Kidney capillary endothelial cell (primary cell): ENCODE measurements around the gene ACTG2.
"Not testable (repeated sequence)": the region's sequence is repeated elsewhere in the genome, so short reads cannot be mapped to it uniquely, and the experiment has no call there.

Source experiments
- DNase-seq: peaks from one replicate; pipeline ENCODE4 v3.0.0-alpha.2; 2018; ENCODE audit warnings: low spot score

ACTG2 gene

DNA sequence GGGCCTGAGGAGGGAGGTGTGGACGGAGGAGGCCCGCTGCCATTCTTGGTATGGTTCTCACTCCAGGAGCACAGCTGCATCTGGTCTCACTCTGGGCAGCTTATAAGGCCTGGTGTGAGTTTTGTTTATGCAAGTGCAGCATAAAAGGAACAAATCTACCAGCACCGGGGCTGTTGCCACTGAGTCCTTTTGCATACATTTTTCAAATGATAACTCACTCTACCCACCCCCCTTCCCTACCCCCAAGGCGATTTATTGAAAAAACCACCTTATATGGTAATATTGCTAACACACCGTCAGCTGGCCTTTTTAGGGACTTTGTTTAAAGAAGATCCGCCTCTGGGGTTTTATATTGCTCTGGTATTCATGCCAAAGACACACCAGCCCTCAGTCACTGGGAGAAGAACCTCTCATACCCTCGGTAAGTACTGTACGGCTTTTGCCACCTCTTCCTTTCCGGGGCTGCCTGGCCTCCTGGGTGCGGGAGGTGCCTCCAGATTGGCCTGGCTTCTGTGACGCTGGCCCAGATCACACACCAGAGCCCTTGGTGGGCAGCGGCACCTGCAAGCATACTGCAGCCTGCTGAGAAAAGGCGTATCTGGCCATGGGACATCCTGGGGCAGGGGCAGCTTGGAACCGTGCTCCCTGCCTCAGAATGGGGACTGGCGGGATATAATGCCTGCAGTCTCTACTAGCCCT lies at the start of gene ACTG2:
ACTG2 (plus strand) TSS at position 378 of the 699 bp plus-strand sequence. CDS start 8,304 bp downstream, outside the sequence.
- DNase-seq = no peak

DNA sequence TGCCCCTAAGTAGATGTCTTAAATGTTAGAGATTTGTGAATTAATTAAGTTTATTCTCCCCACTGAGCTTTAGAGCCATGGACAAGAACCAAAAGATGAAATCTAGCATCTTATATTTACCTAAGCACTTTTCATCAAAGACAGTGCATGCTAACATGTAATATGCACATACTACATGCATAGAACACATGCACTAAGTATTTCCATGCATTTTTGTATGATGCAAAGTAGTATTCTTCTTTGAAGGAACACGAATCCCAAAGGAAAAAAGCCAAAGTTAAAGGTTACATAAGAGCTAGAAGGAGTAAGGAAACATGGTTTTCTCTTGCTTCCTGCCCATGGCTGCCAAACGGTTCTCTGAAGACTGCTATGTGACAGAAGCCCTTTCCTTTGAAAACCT lies 48.7 kb upstream of the ACTG2 start:
- no peak for DNase-seq

DNA sequence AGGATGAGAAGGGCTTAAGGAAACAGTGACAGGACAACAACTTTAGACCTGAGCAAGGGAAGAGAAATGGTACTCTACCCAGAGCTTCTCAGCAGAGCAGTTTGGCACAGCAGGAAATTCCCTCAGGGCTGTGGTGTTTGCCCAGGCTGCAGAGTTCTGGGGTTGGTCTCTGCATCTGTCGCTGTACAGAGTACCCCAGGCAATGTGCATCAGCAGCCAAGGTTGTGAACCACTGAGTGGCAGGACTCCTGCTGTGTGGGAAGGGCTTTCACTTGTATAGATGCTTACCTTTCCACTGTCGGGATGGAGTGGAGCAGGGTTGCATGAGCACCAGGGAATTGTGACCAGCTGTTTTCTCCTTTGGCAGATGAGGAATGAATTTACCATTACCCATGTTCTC lies 42.8 kb upstream of the ACTG2 start:
- no peak for DNase-seq

- DNase-seq = no peak
Observed at GRCh38 chr2:73851274-73851673, 41.5 kb upstream of the ACTG2 start.

DNA sequence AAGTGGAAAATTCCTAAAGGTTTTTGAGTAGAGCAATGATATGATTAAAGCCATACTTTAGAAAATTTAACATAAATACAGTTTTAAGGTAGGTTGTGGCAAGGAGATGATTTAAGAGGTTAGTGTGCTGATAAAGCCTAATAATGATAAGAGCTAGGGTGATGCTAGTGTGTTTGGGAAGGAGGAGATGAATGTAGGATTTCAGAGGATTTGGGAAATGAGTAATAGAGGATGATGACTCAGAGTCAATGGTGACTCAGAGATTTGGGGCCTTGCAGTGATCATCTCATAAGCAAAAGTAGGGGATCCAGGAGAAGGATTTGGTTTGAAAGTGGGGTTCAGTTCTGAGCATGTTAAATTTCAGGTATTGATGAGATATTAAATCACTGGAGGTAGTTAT lies 40.8 kb upstream of the ACTG2 start:
- peak; percentile 73 for DNase-seq

DNA sequence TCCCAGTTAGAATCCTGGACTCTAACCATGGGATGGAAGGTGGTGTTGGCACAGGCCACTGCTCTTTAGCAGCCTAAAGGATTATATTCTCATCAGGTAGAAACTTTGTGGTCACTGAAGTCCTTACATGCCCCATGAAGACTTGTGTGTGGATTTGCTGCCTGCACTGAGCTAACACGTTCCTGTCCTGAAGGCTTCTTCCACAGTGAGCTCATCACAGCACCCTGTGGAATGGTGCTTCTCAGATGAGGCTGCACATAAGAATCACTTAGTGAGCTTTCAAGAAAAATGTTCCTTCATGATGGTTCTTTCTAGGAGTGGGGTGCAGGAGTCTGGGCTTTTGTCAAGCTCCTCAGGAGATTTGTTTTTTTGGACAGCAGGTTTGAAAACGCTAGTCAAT lies 37.3 kb upstream of the ACTG2 start:
- DNase-seq = no peak

- no peak for DNase-seq
Observed at GRCh38 chr2:73856214-73856613, 36.6 kb upstream of the ACTG2 start.

GRCh38 chr2:73859721-73860586 lies 32.9 kb upstream of the ACTG2 start:
- DNase-seq = peak; percentile 87

DNA sequence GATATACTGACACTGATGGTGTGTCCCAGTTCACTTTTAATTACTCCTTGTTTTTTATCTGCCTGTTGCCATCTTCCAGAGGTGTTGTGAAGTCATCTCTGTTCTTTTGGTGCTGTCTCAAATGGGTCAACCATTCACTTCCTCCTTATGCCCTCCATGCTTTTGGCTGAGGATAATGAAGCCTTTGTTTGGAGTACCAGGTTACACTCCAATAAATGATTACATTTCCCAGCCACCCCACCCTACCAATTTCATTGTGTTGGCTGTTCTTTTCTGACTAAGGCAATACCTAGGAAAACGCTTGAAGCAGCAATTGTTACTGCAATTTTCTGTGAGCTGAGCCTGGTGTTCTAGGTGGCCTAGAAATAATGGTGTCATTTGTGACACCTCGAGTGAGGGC lies 29.8 kb upstream of the ACTG2 start:
- no peak for DNase-seq

DNA sequence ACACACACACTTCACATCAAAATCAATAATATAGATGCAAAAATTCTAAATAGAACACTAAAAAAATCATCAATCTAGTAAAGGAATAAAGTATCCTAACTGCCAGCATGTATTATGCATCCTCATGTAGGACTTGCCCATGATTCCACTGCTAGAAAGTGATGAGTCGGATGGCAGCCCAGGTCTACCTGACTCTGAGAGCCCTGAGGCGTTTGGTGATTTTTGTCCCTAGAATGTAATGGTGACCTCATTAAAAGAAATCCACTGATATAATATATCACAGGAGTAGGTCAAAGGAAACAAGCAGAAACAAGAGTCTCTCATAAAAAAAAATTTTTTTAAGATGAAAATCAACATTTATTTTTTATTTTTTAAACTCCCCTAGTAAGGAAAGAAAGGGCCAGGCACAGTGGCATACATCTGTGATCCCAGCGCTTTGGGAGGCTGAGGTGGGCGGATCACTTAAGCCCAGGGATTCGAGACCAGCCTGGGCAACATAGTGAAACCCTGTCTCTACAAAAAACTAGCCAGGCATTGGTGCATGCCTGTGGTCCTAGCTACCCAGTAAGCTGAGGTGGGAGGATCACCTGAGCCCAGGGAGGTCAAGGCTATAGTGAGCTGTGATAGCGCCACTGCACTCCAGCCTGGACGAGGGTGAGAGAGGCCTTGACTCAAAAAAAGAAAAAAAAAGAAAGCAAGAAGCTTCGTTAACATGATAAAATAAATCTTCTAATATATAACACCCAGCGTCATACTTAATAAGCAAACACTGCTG lies 24.4 kb upstream of the ACTG2 start:
- DNase-seq = no peak

GRCh38 chr2:73870084-73870483 lies 22.7 kb upstream of the ACTG2 start:
- no peak for DNase-seq

GRCh38 chr2:73877071-73877802 lies 15.6 kb upstream of the ACTG2 start:
- DNase-seq = no peak

- not testable (repeated sequence) for DNase-seq
Observed at GRCh38 chr2:73877984-73878383, 14.8 kb upstream of the ACTG2 start.

GRCh38 chr2:73885406-73885805 lies 7.4 kb upstream of the ACTG2 start:
- no peak for DNase-seq

DNA sequence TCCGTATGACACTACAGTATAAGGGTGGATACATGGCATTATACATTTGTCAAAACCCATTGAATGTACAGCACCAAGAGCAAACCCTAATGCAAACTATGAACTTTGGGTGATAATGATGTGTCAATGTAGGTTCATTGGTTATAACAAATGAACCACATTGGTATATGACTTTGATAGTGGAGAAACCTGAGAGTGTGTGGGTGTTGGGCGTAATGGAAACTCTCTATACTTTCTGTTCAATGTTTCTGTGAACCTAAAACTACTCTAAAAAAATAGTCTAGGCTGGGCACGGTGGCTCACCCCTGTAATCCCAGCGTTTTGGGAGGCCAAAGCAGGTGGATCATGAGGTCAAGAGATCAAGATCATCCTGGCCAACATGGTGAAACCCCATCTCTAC lies 6.5 kb upstream of the ACTG2 start:
- DNase-seq = no peak

- DNase-seq = not testable (repeated sequence)
Observed at GRCh38 chr2:73887596-73888353, 5.0 kb upstream of the ACTG2 start.

- no peak for DNase-seq
Observed at GRCh38 chr2:73888388-73888787, 4.4 kb upstream of the ACTG2 start.

- no peak for DNase-seq
Observed at GRCh38 chr2:73889206-73889605, 3.6 kb upstream of the ACTG2 start.

- DNase-seq = no peak
Observed at GRCh38 chr2:73890301-73891092, 2.3 kb upstream of the ACTG2 start.

DNA sequence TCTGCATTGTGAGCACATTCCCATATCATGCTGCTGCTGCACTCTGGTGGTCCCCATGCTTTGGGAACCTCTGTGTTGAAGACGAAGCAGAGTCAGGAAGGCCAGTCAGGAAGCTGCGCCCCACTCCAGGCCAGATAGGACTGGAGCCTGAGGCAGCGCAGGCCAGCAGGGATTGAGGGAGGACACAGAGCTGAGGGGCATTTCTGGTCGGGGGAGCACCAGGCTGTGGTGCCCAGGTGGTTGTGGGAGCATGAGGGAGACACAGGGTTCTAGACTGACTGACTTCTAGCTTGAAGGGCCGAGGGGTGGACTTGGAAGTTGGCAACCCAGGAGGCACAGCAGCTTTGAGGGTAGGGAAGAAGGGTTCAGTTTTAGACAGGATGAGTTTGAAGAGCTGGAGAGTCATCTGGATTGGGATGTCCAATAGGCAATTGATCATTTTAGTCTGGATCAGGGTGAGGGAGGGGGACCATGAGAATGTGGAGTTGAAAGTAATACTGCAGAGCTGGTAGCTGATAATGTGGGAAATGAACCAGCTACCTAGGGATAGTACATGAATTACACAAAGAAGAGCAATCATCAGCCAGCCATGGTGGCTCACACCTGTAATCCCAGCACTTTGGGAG lies 1.4 kb upstream of the ACTG2 start:
- no peak for DNase-seq
